ENCODE data around the gene TMEM25. TPM values are rescaled to one million over a fixed set of nuclear protein-coding genes. Genes with fewer than 3 reads are reported as not detected.

The TMEM25 gene
- total RNA-seq, 4 donors from 2014 or later, result 24.9 to 32.1 (median 27.3) TPM

DNA sequence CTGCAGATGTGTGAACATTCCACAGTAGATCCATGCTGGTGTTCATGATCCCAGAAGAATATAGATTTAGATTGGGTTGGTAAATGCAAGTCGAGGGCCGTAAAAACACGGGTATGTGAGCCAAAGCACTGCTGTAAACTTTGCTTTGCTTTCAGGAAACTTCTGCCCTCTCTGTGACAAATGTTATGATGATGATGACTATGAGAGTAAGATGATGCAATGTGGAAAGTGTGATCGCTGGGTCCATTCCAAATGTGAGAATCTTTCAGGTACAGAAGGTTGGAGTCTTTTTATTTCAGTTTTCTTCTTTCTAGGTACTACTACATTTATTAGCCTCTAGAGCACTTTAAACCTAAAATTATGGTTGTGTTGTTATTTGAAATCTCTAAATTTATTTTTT lies 40.0 kb upstream of the TMEM25 start:
- Histone ChIP-seq H3K27ac (no peak overlapping the region), H3K27me3 (no peaks in the 10 kb centered on the region), H3K4me1 (no peaks in the 10 kb centered on the region), H3K36me3 (peaks cover 72% of the 10 kb centered on the region), H3K9me3 (no peaks in the 10 kb centered on the region), H3K4me3 (no peak overlapping the region)
- WGBS, result 78% methylated on average over 4 of the region's 4 CpGs
- DNase-seq (ENCODE audit: low spot score in 2 of 2), result no peak
- TF ChIP-seq POLR2A (IDR thresholded peaks at IDR 0.05), result no peak
- no peak for TF ChIP-seq EP300 (IDR thresholded peaks at IDR 0.05)
- no peak for TF ChIP-seq POLR2AphosphoS5 (IDR thresholded peaks at IDR 0.05)
- TF ChIP-seq, protein P1, sequence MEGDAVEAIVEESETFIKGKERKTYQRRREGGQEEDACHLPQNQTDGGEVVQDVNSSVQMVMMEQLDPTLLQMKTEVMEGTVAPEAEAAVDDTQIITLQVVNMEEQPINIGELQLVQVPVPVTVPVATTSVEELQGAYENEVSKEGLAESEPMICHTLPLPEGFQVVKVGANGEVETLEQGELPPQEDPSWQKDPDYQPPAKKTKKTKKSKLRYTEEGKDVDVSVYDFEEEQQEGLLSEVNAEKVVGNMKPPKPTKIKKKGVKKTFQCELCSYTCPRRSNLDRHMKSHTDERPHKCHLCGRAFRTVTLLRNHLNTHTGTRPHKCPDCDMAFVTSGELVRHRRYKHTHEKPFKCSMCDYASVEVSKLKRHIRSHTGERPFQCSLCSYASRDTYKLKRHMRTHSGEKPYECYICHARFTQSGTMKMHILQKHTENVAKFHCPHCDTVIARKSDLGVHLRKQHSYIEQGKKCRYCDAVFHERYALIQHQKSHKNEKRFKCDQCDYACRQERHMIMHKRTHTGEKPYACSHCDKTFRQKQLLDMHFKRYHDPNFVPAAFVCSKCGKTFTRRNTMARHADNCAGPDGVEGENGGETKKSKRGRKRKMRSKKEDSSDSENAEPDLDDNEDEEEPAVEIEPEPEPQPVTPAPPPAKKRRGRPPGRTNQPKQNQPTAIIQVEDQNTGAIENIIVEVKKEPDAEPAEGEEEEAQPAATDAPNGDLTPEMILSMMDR (IDR thresholded peaks at IDR 0.05), result no peak

GRCh38 chr11:118497831-118498230 lies 33.2 kb upstream of the TMEM25 start:
- H3K36me3 ChIP-seq, result peaks cover 98% of the 10 kb centered on the region
- H3K4me3 ChIP-seq, result no peak overlapping the region
- no peaks in the 10 kb centered on the region for H3K27me3 ChIP-seq
- H3K27ac ChIP-seq, result no peak overlapping the region
- WGBS, result 78% methylated on average over 4 of the region's 4 CpGs
- no peaks in the 10 kb centered on the region for H3K9me3 ChIP-seq
- no peak for DNase-seq (ENCODE audit: low spot score in 2 of 2)
- TF ChIP-seq EP300 (IDR thresholded peaks at IDR 0.05), result no peak
- no peak for TF ChIP-seq POLR2A (IDR thresholded peaks at IDR 0.05)
- no peaks in the 10 kb centered on the region for H3K4me1 ChIP-seq

DNA sequence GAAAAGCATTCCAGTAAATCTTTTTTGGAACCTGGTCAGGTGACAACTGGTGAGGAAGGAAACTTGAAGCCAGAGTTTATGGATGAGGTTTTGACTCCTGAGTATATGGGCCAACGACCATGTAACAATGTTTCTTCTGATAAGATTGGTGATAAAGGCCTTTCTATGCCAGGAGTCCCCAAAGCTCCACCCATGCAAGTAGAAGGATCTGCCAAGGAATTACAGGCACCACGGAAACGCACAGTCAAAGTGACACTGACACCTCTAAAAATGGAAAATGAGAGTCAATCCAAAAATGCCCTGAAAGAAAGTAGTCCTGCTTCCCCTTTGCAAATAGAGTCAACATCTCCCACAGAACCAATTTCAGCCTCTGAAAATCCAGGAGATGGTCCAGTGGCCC lies 27.8 kb upstream of the TMEM25 start:
- H3K36me3 ChIP-seq, result peaks cover 96% of the 10 kb centered on the region
- TF ChIP-seq POLR2AphosphoS5 (IDR thresholded peaks at IDR 0.05), result no peak
- no peak for TF ChIP-seq EP300 (IDR thresholded peaks at IDR 0.05)
- TF ChIP-seq POLR2A (IDR thresholded peaks at IDR 0.05), result no peak
- TF ChIP-seq, protein P1 (IDR thresholded peaks at IDR 0.05), result no peak
- no peak overlapping the region for H3K4me3 ChIP-seq
- no peaks in the 10 kb centered on the region for H3K9me3 ChIP-seq
- no peak overlapping the region for H3K27ac ChIP-seq
- 50% methylated on average over 3 of the region's 3 CpGs for WGBS
- H3K4me1 ChIP-seq, result no peaks in the 10 kb centered on the region
- DNase-seq (ENCODE audit: low spot score in 2 of 2), result no peak
- no peaks in the 10 kb centered on the region for H3K27me3 ChIP-seq

DNA sequence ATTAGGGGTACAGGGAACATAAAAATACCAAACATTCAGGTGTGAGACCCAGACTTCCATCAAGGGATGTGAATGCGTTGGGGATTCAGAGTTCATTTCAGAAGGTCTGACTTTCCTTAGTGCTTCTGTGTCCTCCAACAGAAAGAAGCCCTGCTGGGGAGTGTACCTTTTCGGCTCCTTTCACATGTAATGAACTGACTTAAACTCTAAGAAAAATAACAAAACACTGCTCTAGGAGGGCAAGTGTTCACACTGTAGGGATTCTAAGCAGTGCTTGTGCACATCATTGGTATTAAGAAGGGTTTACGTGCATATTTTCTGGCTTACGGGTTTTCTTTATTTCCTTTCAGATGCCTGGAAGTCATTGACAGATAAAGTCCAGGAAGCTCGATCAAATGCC lies 19.4 kb upstream of the TMEM25 start:
- no peak overlapping the region for H3K27ac ChIP-seq
- DNase-seq (ENCODE audit: low spot score in 2 of 2), result no peak
- H3K4me1 ChIP-seq, result no peaks in the 10 kb centered on the region
- WGBS, result 90% methylated on average over 5 of the region's 5 CpGs
- no peak overlapping the region for H3K4me3 ChIP-seq
- H3K27me3 ChIP-seq, result no peaks in the 10 kb centered on the region
- H3K36me3 ChIP-seq, result peaks cover 95% of the 10 kb centered on the region
- TF ChIP-seq, protein P1 (IDR thresholded peaks at IDR 0.05), result no peak
- TF ChIP-seq POLR2A (IDR thresholded peaks at IDR 0.05) (no peak), POLR2AphosphoS5 (IDR thresholded peaks at IDR 0.05) (no peak)
- H3K9me3 ChIP-seq, result no peaks in the 10 kb centered on the region

GRCh38 chr11:118514103-118514502 lies 16.9 kb upstream of the TMEM25 start:
- TF ChIP-seq POLR2AphosphoS5 (IDR thresholded peaks at IDR 0.05) (no peak), POLR2A (IDR thresholded peaks at IDR 0.05) (no peak)
- TF ChIP-seq, protein P1 (IDR thresholded peaks at IDR 0.05), result no peak
- H3K27ac ChIP-seq, result no peak overlapping the region
- H3K4me1 ChIP-seq, result no peaks in the 10 kb centered on the region
- no peak for DNase-seq (ENCODE audit: low spot score in 2 of 2)
- H3K36me3 ChIP-seq, result peaks cover 86% of the 10 kb centered on the region
- H3K4me3 ChIP-seq, result no peak overlapping the region
- H3K27me3 ChIP-seq, result no peaks in the 10 kb centered on the region
- H3K9me3 ChIP-seq, result no peaks in the 10 kb centered on the region
- 81% methylated on average over 7 of the region's 7 CpGs for WGBS

DNA sequence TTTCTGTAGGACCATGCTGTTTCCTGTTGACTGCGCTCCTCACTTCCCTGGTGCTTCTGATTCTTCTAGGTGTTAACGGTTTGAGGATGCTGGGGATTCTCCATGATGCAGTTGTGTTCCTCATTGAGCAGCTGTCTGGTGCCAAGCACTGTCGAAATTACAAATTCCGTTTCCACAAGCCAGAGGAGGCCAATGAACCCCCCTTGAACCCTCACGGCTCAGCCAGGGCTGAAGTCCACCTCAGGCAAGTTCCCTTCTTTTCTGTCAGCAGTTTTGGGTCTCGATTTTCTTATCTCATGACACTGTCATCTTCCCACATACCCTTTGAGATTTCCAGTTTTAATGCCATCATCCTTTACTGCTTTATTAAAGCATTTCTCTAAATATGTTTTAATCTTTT lies 11.4 kb upstream of the TMEM25 start:
- WGBS, result 88% methylated on average over 6 of the region's 6 CpGs
- Histone ChIP-seq H3K4me3 (no peak overlapping the region), H3K27me3 (no peaks in the 10 kb centered on the region), H3K36me3 (peaks cover 84% of the 10 kb centered on the region), H3K9me3 (no peaks in the 10 kb centered on the region), H3K4me1 (peaks cover 8% of the 10 kb centered on the region), H3K27ac (no peak overlapping the region)
- no peak for DNase-seq (ENCODE audit: low spot score in 2 of 2)
- TF ChIP-seq POLR2AphosphoS5 (IDR thresholded peaks at IDR 0.05) (no peak), EP300 (IDR thresholded peaks at IDR 0.05) (no peak)
- TF ChIP-seq, protein P1 (IDR thresholded peaks at IDR 0.05), result no peak

All from suprapubic skin (tissue), 4 donors.